B cell (primary cell): Measurements from ENCODE around the gene COBL. TPM values are rescaled to one million over a fixed set of nuclear protein-coding genes. Genes with fewer than 3 reads are reported as not detected.

ENCODE experiments used
- ATAC-seq: fragments of 200-7000 bp; cut with Tn5 transposase; one replicate; pipeline ENCODE4 v1.10.0; 2021; ENCODE audit warnings: low read depth, mild to moderate bottlenecking, moderate number of reproducible peaks, moderate library complexity
- CTCF ChIA-PET: fragments of 350-600 bp; sonication (Branson Sonifier 250); formaldehyde crosslinking; loops from one replicate; lab custom pipeline; 2021; ENCODE audit warnings: antibody characterized with exemption, inconsistent platforms; lab: Charles Lee
- POLR2A ChIA-PET: fragments of 350-600 bp; sonication (Branson Sonifier 250); formaldehyde crosslinking; loops from one replicate; lab custom pipeline; 2021; ENCODE audit warnings: antibody characterized with exemption; lab: Charles Lee
- DNase-seq: peaks from one replicate; pipeline ENCODE4 v3.0.0; 2013
- H2AFZ ChIP-seq: 2 replicates; pipeline ENCODE4 v1.6.1; 2012; ENCODE audit warnings: mild to moderate bottlenecking, low read depth, low read length; ENCODE audit not compliant: insufficient read depth, poor library complexity, severe bottlenecking
- H3K27ac ChIP-seq, 2 donors: 1 replicate in 1 of 2; 2 replicates in 1 of 2; pipeline ENCODE4 v1.5.1; 2012 to 2013; ENCODE audit warnings: low read length in 2 of 2, mild to moderate bottlenecking in 2 of 2, moderate library complexity in 1 of 2
- H3K27me3 ChIP-seq, 4 experiments: fragments of 200-600 bp in 1 of 4; sonication (generic) in 1 of 4; replicated peaks in 1 of 4; 1 replicate in 2 of 4; 2 replicates in 2 of 4; pipeline versions ENCODE4 v1.6.1 to v1.7.0; 2013 to 2016; ENCODE audit warnings: low read length in 3 of 4, mild to moderate bottlenecking in 2 of 4, mixed read lengths in 1 of 4, moderate library complexity in 1 of 4; ENCODE audit not compliant: insufficient read depth in 4 of 4, control insufficient read depth in 3 of 4; ENCODE audit errors: control extremely low read depth in 1 of 4
- H3K36me3 ChIP-seq, 2 experiments: replicated peaks in 1 of 2; 1 replicate in 1 of 2; 2 replicates in 1 of 2; pipeline versions ENCODE4 v1.6.1 to v1.7.1; 2013; ENCODE audit warnings: low read length in 1 of 2; ENCODE audit not compliant: insufficient read depth in 2 of 2, control insufficient read depth in 1 of 2; ENCODE audit errors: control extremely low read depth in 1 of 2, extremely low read depth in 1 of 2
- H3K4me1 ChIP-seq, 2 donors: fragments of 200-600 bp in 1 of 2; sonication (generic) in 1 of 2; 1 replicate in 1 of 2; 2 replicates in 1 of 2; pipeline versions ENCODE4 v1.5.1 to v1.6.1; 2013 to 2017; ENCODE audit warnings: low read length in 2 of 2; ENCODE audit not compliant: control insufficient read depth in 2 of 2, insufficient read depth in 2 of 2
- H3K4me2 ChIP-seq: replicated peaks from 2 replicates; pipeline ENCODE3; 2012; ENCODE audit warnings: mild to moderate bottlenecking, low read depth, low read length; ENCODE audit not compliant: poor library complexity, severe bottlenecking
- H3K4me3 ChIP-seq, 5 experiments: fragments of 200-600 bp in 1 of 5; sonication (generic) in 1 of 5; 1 replicate in 3 of 5; 2 replicates in 2 of 5; pipeline versions ENCODE4 v1.5.1 to v1.7.0; 2011 to 2016; ENCODE audit warnings: low read length in 4 of 5, mild to moderate bottlenecking in 4 of 5, low read depth in 2 of 5, control low read depth in 1 of 5, moderate library complexity in 1 of 5; ENCODE audit not compliant: insufficient read depth in 1 of 5; ENCODE audit errors: control extremely low read depth in 1 of 5, extremely low read depth in 1 of 5
- H3K79me2 ChIP-seq: fragments of 200-600 bp; sonication (generic); one replicate; pipeline ENCODE4 v1.6.0; 2016; ENCODE audit warnings: low read length; ENCODE audit not compliant: control insufficient read depth, insufficient read depth
- H3K9ac ChIP-seq: fragments of 200-600 bp; sonication (generic); 2 replicates; pipeline ENCODE4 v1.6.1; 2017; ENCODE audit warnings: mild to moderate bottlenecking, low read length, moderate library complexity
- H3K9me3 ChIP-seq, 3 donors: one replicate each; pipeline versions ENCODE4 v1.6.1 to v1.7.1; 2013; ENCODE audit warnings: low read length in 2 of 3; ENCODE audit not compliant: control insufficient read depth in 2 of 3, insufficient read depth in 1 of 3; ENCODE audit errors: control extremely low read depth in 1 of 3
- H4K20me1 ChIP-seq: 2 replicates; pipeline ENCODE4 v1.6.0; 2012; ENCODE audit warnings: mild to moderate bottlenecking, low read length; ENCODE audit not compliant: insufficient read depth, control insufficient read depth, poor library complexity, severe bottlenecking
- H3K27ac Mint-ChIP-seq: one replicate; pipeline ENCODE4 v1.8.0; 2021; ENCODE audit warnings: mixed read lengths
- H3K27me3 Mint-ChIP-seq: one replicate; pipeline ENCODE4 v1.8.0; 2021; ENCODE audit warnings: mixed read lengths
- H3K4me1 Mint-ChIP-seq: one replicate; pipeline ENCODE4 v1.8.0; 2021; ENCODE audit warnings: mixed read lengths
- H3K4me3 Mint-ChIP-seq: one replicate; pipeline ENCODE4 v1.8.0; 2021; ENCODE audit warnings: mixed read lengths
- H3K9me3 Mint-ChIP-seq: one replicate; pipeline ENCODE4 v1.8.0; 2022; ENCODE audit warnings: mixed read lengths; ENCODE audit not compliant: insufficient read depth
- CTCF ChIP-seq: fragments of 200-600 bp; IDR thresholded peaks from one replicate; pipeline ENCODE4 v1.8.0; 2022; ENCODE audit warnings: antibody characterized with exemption, mild to moderate bottlenecking
- EZH2 ChIP-seq: IDR thresholded peaks from 2 replicates; pipeline ENCODE4 v1.6.1; 2012; ENCODE audit warnings: borderline replicate concordance, low read depth, mild to moderate bottlenecking, moderate library complexity, low read length; ENCODE audit not compliant: insufficient read depth, poor library complexity, severe bottlenecking
- WGBS: methylation state at CpG from one replicate; pipeline ENCODE4 v1.1.5; 2013; ENCODE audit warnings: missing lambda C conversion rate; ENCODE audit not compliant: insufficient coverage; 5-methylcytosine and 5-hydroxymethylcytosine counted together
- intact Hi-C: fragments of 100-400 bp; cut with micrococcal nuclease; formaldehyde crosslinking; loops from one replicate; pipeline ENCODE4 v1.10.0; 2022
- polyA plus RNA-seq: library from polyadenylated mRNA; depleted of rRNA; stranded (reverse); fragments of >200 nt; gene quantifications from 2 replicates; pipeline ENCODE4 v1.2.3, GENCODE V29; 2012
- total RNA-seq, 2 donors: library from RNA; stranded (reverse); fragments of 120-200 nt in 1 of 2; gene quantifications; 1 replicate in 1 of 2; 2 replicates in 1 of 2; pipeline versions ENCODE4 v1.2.3 to v1.2.4, GENCODE V29; 2013 to 2022

Gene COBL
- total and polyA plus RNA-seq, 2 donors (not counting 1 experiment from before 2014, with no cell fraction given): not detected

GRCh38 chr7:51103718-51104117, 212.9 kb downstream of the COBL start:
- no peak overlapping the region for H3K27ac ChIP-seq
- ChIA-PET POLR2A (no interaction called here), CTCF (no interaction called here)
- Mint-ChIP-seq H3K4me3 (no peak overlapping the region), H3K27ac (no peak overlapping the region), H3K4me1 (no peaks in the 10 kb centered on the region), H3K27me3 (no peaks in the 10 kb centered on the region), H3K9me3 (no peaks in the 10 kb centered on the region)
- no peak overlapping the region for H3K9ac ChIP-seq
- H3K4me2 ChIP-seq: no peak overlapping the region
- H3K79me2 ChIP-seq: no peaks in the 10 kb centered on the region
- no peak for TF ChIP-seq CTCF
- no peak for TF ChIP-seq EZH2
- intact Hi-C loops: no loop called here
- no peak overlapping the region for H3K4me3 ChIP-seq
- H3K9me3 ChIP-seq: peaks cover 0 to 8% (median 0%) of the 10 kb centered on the region in 3 donors
- no peak for DNase-seq
- WGBS: no CpG with 5 or more reads among the region's 5 CpGs
- no peak overlapping the region for H2AFZ ChIP-seq
- H4K20me1 ChIP-seq: no peaks in the 10 kb centered on the region
- H3K36me3 ChIP-seq: no peaks in the 10 kb centered on the region
- no peak for ATAC-seq
- H3K4me1 ChIP-seq: no peaks in the 10 kb centered on the region
- no peaks in the 10 kb centered on the region for H3K27me3 ChIP-seq

GRCh38 chr7:51102828-51103227, 213.8 kb downstream of the COBL start:
- 40% methylated on average over 1 of the region's 2 CpGs for WGBS
- ATAC-seq: no peak

More at GRCh38 chr7:51102828-51103227, 213.8 kb downstream of the COBL start:
- intact Hi-C loops: no loop called here
- ChIA-PET CTCF (no interaction called here), POLR2A (no interaction called here)
- TF ChIP-seq EZH2: no peak
- TF ChIP-seq CTCF: no peak
- H3K9me3 Mint-ChIP-seq: no peaks in the 10 kb centered on the region
- no peaks in the 10 kb centered on the region for H3K36me3 ChIP-seq
- H3K4me2 ChIP-seq: no peak overlapping the region
- no peak overlapping the region for H3K27ac ChIP-seq
- H3K4me3 Mint-ChIP-seq: no peak overlapping the region
- no peak overlapping the region for H3K4me3 ChIP-seq
- H3K4me1 Mint-ChIP-seq: no peaks in the 10 kb centered on the region
- H3K9ac ChIP-seq: no peak overlapping the region
- H3K27me3 ChIP-seq: no peaks in the 10 kb centered on the region
- no peaks in the 10 kb centered on the region for H4K20me1 ChIP-seq
- H3K4me1 ChIP-seq: no peaks in the 10 kb centered on the region
- no peaks in the 10 kb centered on the region for H3K27me3 Mint-ChIP-seq
- no peaks in the 10 kb centered on the region for H3K79me2 ChIP-seq
- H3K27ac Mint-ChIP-seq: no peak overlapping the region
- peaks cover 0 to 6% (median 1%) of the 10 kb centered on the region in 3 donors for H3K9me3 ChIP-seq
- DNase-seq: no peak
- H2AFZ ChIP-seq: no peak overlapping the region
